Endothelial cell (in vitro differentiated cells): Measurements from ENCODE around the gene UTP14C. TPM values are rescaled to one million over a fixed set of nuclear protein-coding genes. Genes with fewer than 3 reads are reported as not detected.
"Not testable (repeated sequence)": the region's sequence is repeated elsewhere in the genome, so short reads cannot be mapped to it uniquely, and the experiment has no call there.

ENCODE experiments used
- DNase-seq: peaks from one replicate; pipeline ENCODE4 v3.0.0; 2021; ENCODE audit warnings: low spot score
- H3K27ac Mint-ChIP-seq: one replicate; pipeline ENCODE4 v1.8.0; 2021; ENCODE audit warnings: mixed read lengths, inconsistent platforms; ENCODE audit not compliant: unreplicated experiment
- H3K27me3 Mint-ChIP-seq: one replicate; pipeline ENCODE4 v1.8.0; 2021; ENCODE audit warnings: mild to moderate bottlenecking, moderate library complexity, mixed read lengths, inconsistent platforms; ENCODE audit not compliant: unreplicated experiment
- H3K36me3 Mint-ChIP-seq: one replicate; pipeline ENCODE4 v1.8.0; 2021; ENCODE audit warnings: mild to moderate bottlenecking, low read depth, mixed read lengths, inconsistent platforms; ENCODE audit not compliant: unreplicated experiment
- H3K4me1 Mint-ChIP-seq: one replicate; pipeline ENCODE4 v1.8.0; 2021; ENCODE audit warnings: mild to moderate bottlenecking, mixed read lengths, inconsistent platforms; ENCODE audit not compliant: unreplicated experiment
- H3K4me3 Mint-ChIP-seq: one replicate; pipeline ENCODE4 v1.8.0; 2021; ENCODE audit warnings: mild to moderate bottlenecking, mixed read lengths, inconsistent platforms; ENCODE audit not compliant: unreplicated experiment
- H3K9me3 Mint-ChIP-seq: one replicate; pipeline ENCODE4 v1.8.0; 2021; ENCODE audit warnings: mixed read lengths, inconsistent platforms; ENCODE audit not compliant: unreplicated experiment
- CTCF ChIP-seq: fragments of 200-600 bp; sonication (generic); IDR thresholded peaks from one replicate; pipeline ENCODE4 v1.5.0; 2021; ENCODE audit warnings: antibody characterized with exemption; ENCODE audit not compliant: unreplicated experiment
- total RNA-seq: library from RNA; stranded (reverse); fragmentation: NEBNext Ultra II Directional; extraction: Animal tissue kit (Norgen Biotek cat#: 25700); gene quantifications from one replicate; pipeline ENCODE4 v1.2.1, GENCODE V29; 2021; ENCODE audit not compliant: unreplicated experiment

UTP14C gene
- total RNA-seq, 1 donor from 2014 or later: 16.8 TPM

- no peak for DNase-seq
- Mint-ChIP-seq H3K9me3 (no peaks in the 10 kb centered on the region), H3K27ac (no peak overlapping the region), H3K4me1 (no peaks in the 10 kb centered on the region), H3K4me3 (no peak overlapping the region), H3K36me3 (no peaks in the 10 kb centered on the region), H3K27me3 (no peaks in the 10 kb centered on the region)
- TF ChIP-seq CTCF: no peak
Measured at GRCh38 chr13:52043675-52044074, 19.2 kb downstream of the UTP14C start.

- no peak for DNase-seq
- H3K4me3 Mint-ChIP-seq: no peak overlapping the region
- H3K27me3 Mint-ChIP-seq: no peaks in the 10 kb centered on the region
- H3K9me3 Mint-ChIP-seq: no peaks in the 10 kb centered on the region
- H3K36me3 Mint-ChIP-seq: no peaks in the 10 kb centered on the region
- H3K27ac Mint-ChIP-seq: no peak overlapping the region
- no peaks in the 10 kb centered on the region for H3K4me1 Mint-ChIP-seq
- TF ChIP-seq CTCF: no peak
Measured at GRCh38 chr13:52047463-52047862, 23.0 kb downstream of the UTP14C start.

- Mint-ChIP-seq H3K4me1 (no peaks in the 10 kb centered on the region), H3K9me3 (no peaks in the 10 kb centered on the region), H3K27me3 (no peaks in the 10 kb centered on the region), H3K4me3 (no peak overlapping the region), H3K36me3 (no peaks in the 10 kb centered on the region), H3K27ac (no peak overlapping the region)
- no peak for TF ChIP-seq CTCF
- DNase-seq: no peak
Measured at GRCh38 chr13:52048516-52048915, 24.0 kb downstream of the UTP14C start.

GRCh38 chr13:52051400-52051799, 26.9 kb downstream of the UTP14C start:
- no peaks in the 10 kb centered on the region for H3K36me3 Mint-ChIP-seq
- H3K4me1 Mint-ChIP-seq: no peaks in the 10 kb centered on the region
- no peak for TF ChIP-seq CTCF
- no peak overlapping the region for H3K4me3 Mint-ChIP-seq
- DNase-seq: no peak
- H3K27ac Mint-ChIP-seq: no peak overlapping the region
- H3K9me3 Mint-ChIP-seq: no peaks in the 10 kb centered on the region
- no peaks in the 10 kb centered on the region for H3K27me3 Mint-ChIP-seq

- DNase-seq: no peak
- Mint-ChIP-seq H3K27ac (no peak overlapping the region), H3K4me3 (no peak overlapping the region)
Measured at GRCh38 chr13:52053460-52053859, 29.0 kb downstream of the UTP14C start.

GRCh38 chr13:52061064-52061463, 36.6 kb downstream of the UTP14C start:
- not testable (repeated sequence) for H3K4me3 Mint-ChIP-seq, DNase-seq, H3K4me1 Mint-ChIP-seq, H3K27me3 Mint-ChIP-seq, H3K27ac Mint-ChIP-seq
- Mint-ChIP-seq H3K9me3 (peaks cover 12% of the 10 kb centered on the region), H3K36me3 (peaks cover 20% of the 10 kb centered on the region)

More at GRCh38 chr13:52053460-52053859, 29.0 kb downstream of the UTP14C start:
- no peak for TF ChIP-seq CTCF
- Mint-ChIP-seq H3K27me3 (no peaks in the 10 kb centered on the region), H3K4me1 (no peaks in the 10 kb centered on the region), H3K9me3 (no peaks in the 10 kb centered on the region), H3K36me3 (no peaks in the 10 kb centered on the region)
